Astrocyte (in vitro differentiated cells and primary cell): ENCODE measurements around the gene FAM227A. TPM values are rescaled to one million over a fixed set of nuclear protein-coding genes. Genes with fewer than 3 reads are reported as not detected.

Source experiments
- DNase-seq: peaks from one replicate; pipeline ENCODE4 v3.0.0-alpha.2; 2010; ENCODE audit warnings: low read depth
- FAIRE-seq: peaks from 2 replicates; lab custom pipeline; 2011; peaks lifted over from hg19 to GRCh38; lab: Jason Lieb, UNC
- H2AFZ ChIP-seq: 2 replicates; pipeline ENCODE4 v1.6.0; 2012; ENCODE audit warnings: low read depth, low read length, inconsistent platforms
- H3K27ac ChIP-seq: 2 replicates; pipeline ENCODE4 v1.5.1; 2011; ENCODE audit warnings: low read depth, low read length, inconsistent platforms
- H3K27me3 ChIP-seq: 2 replicates; pipeline ENCODE4 v1.6.0; 2011; ENCODE audit warnings: low read length, inconsistent platforms; ENCODE audit not compliant: insufficient read depth
- H3K36me3 ChIP-seq: 2 replicates; pipeline ENCODE4 v1.5.1; 2011; ENCODE audit warnings: low read length, inconsistent platforms; ENCODE audit not compliant: insufficient read depth
- H3K4me1 ChIP-seq: 2 replicates; pipeline ENCODE4 v1.5.1; 2011; ENCODE audit warnings: low read length, inconsistent platforms; ENCODE audit not compliant: insufficient read depth
- H3K4me2 ChIP-seq: 2 replicates; pipeline ENCODE4 v1.6.0; 2012; ENCODE audit warnings: low read length, inconsistent platforms
- H3K4me3 ChIP-seq: 2 replicates; pipeline ENCODE4 v1.5.1; 2011; ENCODE audit warnings: low read depth, mild to moderate bottlenecking, low read length, inconsistent platforms; ENCODE audit not compliant: insufficient read depth
- H3K79me2 ChIP-seq: 2 replicates; pipeline ENCODE4 v1.6.0; 2012; ENCODE audit warnings: mild to moderate bottlenecking, low read length, inconsistent platforms; ENCODE audit not compliant: insufficient read depth
- H3K9ac ChIP-seq: 2 replicates; pipeline ENCODE4 v1.6.0; 2012; ENCODE audit warnings: mild to moderate bottlenecking, low read length, inconsistent platforms
- H3K9me3 ChIP-seq: 2 replicates; pipeline ENCODE4 v1.5.1; 2012; ENCODE audit warnings: low read depth, mild to moderate bottlenecking, low read length, inconsistent platforms; ENCODE audit not compliant: insufficient read depth
- H4K20me1 ChIP-seq: 2 replicates; pipeline ENCODE4 v1.6.0; 2012; ENCODE audit warnings: low read length, inconsistent platforms; ENCODE audit not compliant: insufficient read depth
- H3K27ac Mint-ChIP-seq: one replicate; pipeline ENCODE4 v1.8.0; 2021; ENCODE audit warnings: mild to moderate bottlenecking, mixed read lengths; ENCODE audit not compliant: unreplicated experiment
- H3K27me3 Mint-ChIP-seq: one replicate; pipeline ENCODE4 v1.8.0; 2021; ENCODE audit warnings: low read depth, mixed read lengths; ENCODE audit not compliant: unreplicated experiment
- H3K36me3 Mint-ChIP-seq: one replicate; pipeline ENCODE4 v1.8.0; 2021; ENCODE audit warnings: low read depth, mixed read lengths; ENCODE audit not compliant: unreplicated experiment
- H3K4me1 Mint-ChIP-seq: one replicate; pipeline ENCODE4 v1.8.0; 2021; ENCODE audit warnings: low read depth, mixed read lengths; ENCODE audit not compliant: unreplicated experiment
- H3K4me3 Mint-ChIP-seq: one replicate; pipeline ENCODE4 v1.8.0; 2021; ENCODE audit warnings: mild to moderate bottlenecking, moderate library complexity, mixed read lengths; ENCODE audit not compliant: unreplicated experiment
- H3K9me3 Mint-ChIP-seq: one replicate; pipeline ENCODE4 v1.8.0; 2021; ENCODE audit warnings: mild to moderate bottlenecking, mixed read lengths; ENCODE audit not compliant: unreplicated experiment
- EZH2 ChIP-seq: IDR thresholded peaks from 2 replicates; pipeline ENCODE4 v1.6.1; 2012; ENCODE audit warnings: mild to moderate bottlenecking, low read length, inconsistent platforms; ENCODE audit not compliant: insufficient read depth
- total RNA-seq: library from RNA; stranded (reverse); gene quantifications from 2 replicates; pipeline ENCODE4 v1.2.1, GENCODE V29; 2021
- TF ChIP-seq, protein P1 (sequence below): IDR thresholded peaks from 2 replicates; pipeline ENCODE4 v1.5.1; 2011; ENCODE audit warnings: low read depth, mild to moderate bottlenecking, inconsistent platforms, low read length, moderate library complexity; ENCODE audit not compliant: insufficient read depth

FAM227A gene
- total RNA-seq, 1 donor from 2014 or later = 3.4 TPM

- H3K36me3 ChIP-seq = no peaks in the 10 kb centered on the region
- no peaks in the 10 kb centered on the region for H3K9me3 Mint-ChIP-seq
- H3K4me2 ChIP-seq = no peak overlapping the region
- no peaks in the 10 kb centered on the region for H3K27me3 Mint-ChIP-seq
- no peak overlapping the region for H3K27ac ChIP-seq
- H3K4me1 ChIP-seq = peaks cover 10% of the 10 kb centered on the region
- H3K79me2 ChIP-seq = no peaks in the 10 kb centered on the region
- H3K36me3 Mint-ChIP-seq = no peaks in the 10 kb centered on the region
- H2AFZ ChIP-seq = no peak overlapping the region
- no peaks in the 10 kb centered on the region for H3K9me3 ChIP-seq
- H4K20me1 ChIP-seq = no peaks in the 10 kb centered on the region
- H3K4me3 Mint-ChIP-seq = no peak overlapping the region
- no peak overlapping the region for H3K4me3 ChIP-seq
- H3K27ac Mint-ChIP-seq = no peak overlapping the region
- H3K4me1 Mint-ChIP-seq = peaks cover 2% of the 10 kb centered on the region
- no peak overlapping the region for H3K9ac ChIP-seq
- no peak for TF ChIP-seq EZH2
- TF ChIP-seq, protein P1, sequence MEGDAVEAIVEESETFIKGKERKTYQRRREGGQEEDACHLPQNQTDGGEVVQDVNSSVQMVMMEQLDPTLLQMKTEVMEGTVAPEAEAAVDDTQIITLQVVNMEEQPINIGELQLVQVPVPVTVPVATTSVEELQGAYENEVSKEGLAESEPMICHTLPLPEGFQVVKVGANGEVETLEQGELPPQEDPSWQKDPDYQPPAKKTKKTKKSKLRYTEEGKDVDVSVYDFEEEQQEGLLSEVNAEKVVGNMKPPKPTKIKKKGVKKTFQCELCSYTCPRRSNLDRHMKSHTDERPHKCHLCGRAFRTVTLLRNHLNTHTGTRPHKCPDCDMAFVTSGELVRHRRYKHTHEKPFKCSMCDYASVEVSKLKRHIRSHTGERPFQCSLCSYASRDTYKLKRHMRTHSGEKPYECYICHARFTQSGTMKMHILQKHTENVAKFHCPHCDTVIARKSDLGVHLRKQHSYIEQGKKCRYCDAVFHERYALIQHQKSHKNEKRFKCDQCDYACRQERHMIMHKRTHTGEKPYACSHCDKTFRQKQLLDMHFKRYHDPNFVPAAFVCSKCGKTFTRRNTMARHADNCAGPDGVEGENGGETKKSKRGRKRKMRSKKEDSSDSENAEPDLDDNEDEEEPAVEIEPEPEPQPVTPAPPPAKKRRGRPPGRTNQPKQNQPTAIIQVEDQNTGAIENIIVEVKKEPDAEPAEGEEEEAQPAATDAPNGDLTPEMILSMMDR = no peak
- FAIRE-seq = no peak
- no peaks in the 10 kb centered on the region for H3K27me3 ChIP-seq
- DNase-seq = no peak
Observed at GRCh38 chr22:38567531-38568285, 88.5 kb downstream of the FAM227A start.

DNA sequence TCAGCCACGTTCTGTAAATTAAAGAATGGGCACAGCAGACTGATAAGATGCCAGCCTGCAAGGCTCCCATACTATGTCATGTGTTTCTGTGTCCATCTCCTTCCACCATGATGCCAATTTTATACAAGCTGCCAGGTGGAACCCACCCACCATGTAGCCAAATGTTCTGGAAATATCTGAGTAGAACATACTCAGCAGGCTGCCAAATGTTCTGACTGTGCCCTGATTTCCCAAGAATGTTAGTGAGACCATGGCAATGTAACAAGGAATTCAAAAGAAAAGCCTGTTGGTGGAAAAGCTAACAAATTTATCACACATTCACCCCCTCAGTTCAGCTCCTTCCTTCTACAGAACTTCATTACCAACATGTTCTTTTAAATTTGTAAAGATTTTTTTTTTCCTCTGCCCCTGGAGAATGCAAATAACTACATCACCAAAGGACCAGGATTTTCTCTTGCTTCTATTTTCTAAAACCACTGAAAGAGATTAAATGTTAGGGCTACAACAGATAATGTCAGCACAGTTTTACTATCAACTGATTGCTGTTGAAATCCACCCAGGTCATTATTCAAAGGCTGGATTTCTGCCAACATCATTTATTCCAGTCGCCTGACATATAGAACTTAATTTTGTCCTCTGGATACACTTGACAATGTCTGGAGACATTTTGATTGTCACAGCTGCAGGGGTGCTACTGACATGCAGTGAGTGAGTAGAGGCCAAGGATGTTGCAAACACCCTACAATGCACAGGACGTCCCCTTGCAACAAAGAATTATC, 89.3 kb downstream of the FAM227A start:
- no peak overlapping the region for H3K4me3 Mint-ChIP-seq
- no peak for DNase-seq
- H2AFZ ChIP-seq = no peak overlapping the region
- no peaks in the 10 kb centered on the region for H3K27me3 ChIP-seq
- no peaks in the 10 kb centered on the region for H3K36me3 Mint-ChIP-seq
- no peaks in the 10 kb centered on the region for H3K79me2 ChIP-seq
- H3K9me3 Mint-ChIP-seq = no peaks in the 10 kb centered on the region
- H3K4me2 ChIP-seq = no peak overlapping the region
- no peaks in the 10 kb centered on the region for H3K27me3 Mint-ChIP-seq
- H3K36me3 ChIP-seq = no peaks in the 10 kb centered on the region
- FAIRE-seq = no peak
- TF ChIP-seq EZH2 = no peak
- TF ChIP-seq, protein P1 = no peak
- H3K4me3 ChIP-seq = no peak overlapping the region
- peaks cover 10% of the 10 kb centered on the region for H3K4me1 ChIP-seq
- H3K27ac ChIP-seq = no peak overlapping the region
- H3K9ac ChIP-seq = no peak overlapping the region
- no peak overlapping the region for H3K27ac Mint-ChIP-seq
- no peaks in the 10 kb centered on the region for H4K20me1 ChIP-seq
- no peaks in the 10 kb centered on the region for H3K9me3 ChIP-seq
- peaks cover 2% of the 10 kb centered on the region for H3K4me1 Mint-ChIP-seq
